ENCODE results near the gene SOST. TPM values are rescaled to one million over a fixed set of nuclear protein-coding genes. Genes with fewer than 3 reads are reported as not detected.

The SOST gene
- polyA plus RNA-seq, 1 donor from 2014 or later: 0.10 TPM

- Histone ChIP-seq H3K79me2 (replicated peaks; ENCODE audit: insufficient read depth, low read length) (no peaks in the 10 kb centered on the region), H3K4me2 (ENCODE audit: low read length) (no peak overlapping the region), H2AFZ (ENCODE audit: low read depth, low read length) (no peak overlapping the region), H3K9me3 (ENCODE audit: low read length) (no peaks in the 10 kb centered on the region), H4K20me1 (ENCODE audit: insufficient read depth) (no peaks in the 10 kb centered on the region), H3K27ac (ENCODE audit: low read length) (no peak overlapping the region), H3K9me2 (ENCODE audit: insufficient read depth, low read length) (no peaks in the 10 kb centered on the region), H3K4me3 (ENCODE audit: low read length) (no peak overlapping the region), H3K36me3 (ENCODE audit: insufficient read depth, low read length) (no peaks in the 10 kb centered on the region), H3F3A (ENCODE audit: insufficient read depth, low read length, poor library complexity, severe bottlenecking) (no peaks in the 10 kb centered on the region), H3K9ac (ENCODE audit: low read length) (no peak overlapping the region), H3K27me3 (ENCODE audit: insufficient read depth, low read depth, low read length) (peaks cover 19% of the 10 kb centered on the region)
- TF ChIP-seq, protein P1, sequence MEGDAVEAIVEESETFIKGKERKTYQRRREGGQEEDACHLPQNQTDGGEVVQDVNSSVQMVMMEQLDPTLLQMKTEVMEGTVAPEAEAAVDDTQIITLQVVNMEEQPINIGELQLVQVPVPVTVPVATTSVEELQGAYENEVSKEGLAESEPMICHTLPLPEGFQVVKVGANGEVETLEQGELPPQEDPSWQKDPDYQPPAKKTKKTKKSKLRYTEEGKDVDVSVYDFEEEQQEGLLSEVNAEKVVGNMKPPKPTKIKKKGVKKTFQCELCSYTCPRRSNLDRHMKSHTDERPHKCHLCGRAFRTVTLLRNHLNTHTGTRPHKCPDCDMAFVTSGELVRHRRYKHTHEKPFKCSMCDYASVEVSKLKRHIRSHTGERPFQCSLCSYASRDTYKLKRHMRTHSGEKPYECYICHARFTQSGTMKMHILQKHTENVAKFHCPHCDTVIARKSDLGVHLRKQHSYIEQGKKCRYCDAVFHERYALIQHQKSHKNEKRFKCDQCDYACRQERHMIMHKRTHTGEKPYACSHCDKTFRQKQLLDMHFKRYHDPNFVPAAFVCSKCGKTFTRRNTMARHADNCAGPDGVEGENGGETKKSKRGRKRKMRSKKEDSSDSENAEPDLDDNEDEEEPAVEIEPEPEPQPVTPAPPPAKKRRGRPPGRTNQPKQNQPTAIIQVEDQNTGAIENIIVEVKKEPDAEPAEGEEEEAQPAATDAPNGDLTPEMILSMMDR (IDR thresholded peaks at IDR 0.05; ENCODE audit: poor library complexity, severe bottlenecking): no peak
- TF ChIP-seq REST (IDR thresholded peaks at IDR 0.05; ENCODE audit: borderline replicate concordance) (no peak), SMC3 (conservative IDR thresholded peaks at IDR 0.05; ENCODE audit: poor library complexity) (no peak), TAF1 (IDR thresholded peaks at IDR 0.05; ENCODE audit: low read depth) (no peak), RAD21 (conservative IDR thresholded peaks at IDR 0.05) (no peak), POLR2AphosphoS5 (IDR thresholded peaks at IDR 0.05) (no peak), MXI1 (conservative IDR thresholded peaks at IDR 0.05; ENCODE audit: poor library complexity, severe bottlenecking) (no peak), EP300 (conservative IDR thresholded peaks at IDR 0.05; ENCODE audit: poor library complexity, severe bottlenecking) (no peak)
Measured at GRCh38 chr17:43759836-43760235, 1.2 kb upstream of the SOST start.

DNA sequence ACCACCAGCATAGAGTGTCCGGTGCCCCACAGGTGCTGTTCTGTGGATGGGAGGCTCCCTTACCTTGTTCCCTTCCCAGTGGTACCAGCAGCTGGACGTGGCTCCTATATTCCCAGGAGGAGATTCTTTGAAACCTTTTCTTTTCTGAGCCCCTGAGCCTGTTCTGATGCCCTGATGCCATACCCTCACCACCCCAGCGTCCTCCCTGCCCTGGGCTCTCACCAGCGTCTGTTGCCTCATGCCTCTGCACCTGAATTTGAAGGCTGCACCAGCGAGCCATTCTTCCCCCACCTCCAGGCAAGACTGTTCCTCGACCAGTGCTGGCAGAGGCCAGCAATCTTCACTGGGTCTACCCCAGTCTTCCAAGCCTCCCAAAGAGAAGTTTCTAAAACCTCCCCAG is 505 bp downstream of the SOST start:
- Histone ChIP-seq H3K9ac (ENCODE audit: low read length) (no peak overlapping the region), H3K9me2 (ENCODE audit: insufficient read depth, low read length) (no peaks in the 10 kb centered on the region), H4K20me1 (ENCODE audit: insufficient read depth) (no peaks in the 10 kb centered on the region), H2AFZ (ENCODE audit: low read depth, low read length) (no peak overlapping the region), H3K27me3 (ENCODE audit: insufficient read depth, low read depth, low read length) (peaks cover 27% of the 10 kb centered on the region), H3F3A (ENCODE audit: insufficient read depth, low read length, poor library complexity, severe bottlenecking) (no peaks in the 10 kb centered on the region), H3K4me3 (ENCODE audit: low read length) (no peak overlapping the region), H3K9me3 (ENCODE audit: low read length) (no peaks in the 10 kb centered on the region), H3K27ac (ENCODE audit: low read length) (no peak overlapping the region), H3K4me2 (ENCODE audit: low read length) (no peak overlapping the region), H3K79me2 (replicated peaks; ENCODE audit: insufficient read depth, low read length) (no peaks in the 10 kb centered on the region), H3K36me3 (ENCODE audit: insufficient read depth, low read length) (no peaks in the 10 kb centered on the region)
- TF ChIP-seq TAF1 (IDR thresholded peaks at IDR 0.05; ENCODE audit: low read depth) (no peak), EZH2 (IDR thresholded peaks at IDR 0.05; ENCODE audit: borderline replicate concordance, insufficient read depth, low read length, poor library complexity, severe bottlenecking) (no peak), REST (IDR thresholded peaks at IDR 0.05; ENCODE audit: borderline replicate concordance) (no peak), SMC3 (conservative IDR thresholded peaks at IDR 0.05; ENCODE audit: poor library complexity) (no peak), MXI1 (conservative IDR thresholded peaks at IDR 0.05; ENCODE audit: poor library complexity, severe bottlenecking) (no peak), RAD21 (conservative IDR thresholded peaks at IDR 0.05) (no peak), EP300 (conservative IDR thresholded peaks at IDR 0.05; ENCODE audit: poor library complexity, severe bottlenecking) (no peak), POLR2AphosphoS5 (IDR thresholded peaks at IDR 0.05) (no peak)
- TF ChIP-seq, protein P1 (IDR thresholded peaks at IDR 0.05; ENCODE audit: poor library complexity, severe bottlenecking): no peak

All from neural cell (in vitro differentiated cells).